Stimulated activated CD8-positive, alpha-beta memory T cell treated with anti-CD3 and anti-CD28 coated beads, Interleukin-4, amount 100 ng/mL, for 24 hours (primary cell): Measurements from ENCODE around the gene CSN3.
"Not testable (repeated sequence)": the region's sequence is repeated elsewhere in the genome, so short reads cannot be mapped to it uniquely, and the experiment has no call there.

Source experiments
- DNase-seq: peaks from one replicate; pipeline ENCODE4 v3.0.0-alpha.2; 2020; ENCODE audit warnings: low read depth

Gene CSN3, protein sequence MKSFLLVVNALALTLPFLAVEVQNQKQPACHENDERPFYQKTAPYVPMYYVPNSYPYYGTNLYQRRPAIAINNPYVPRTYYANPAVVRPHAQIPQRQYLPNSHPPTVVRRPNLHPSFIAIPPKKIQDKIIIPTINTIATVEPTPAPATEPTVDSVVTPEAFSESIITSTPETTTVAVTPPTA

DNA sequence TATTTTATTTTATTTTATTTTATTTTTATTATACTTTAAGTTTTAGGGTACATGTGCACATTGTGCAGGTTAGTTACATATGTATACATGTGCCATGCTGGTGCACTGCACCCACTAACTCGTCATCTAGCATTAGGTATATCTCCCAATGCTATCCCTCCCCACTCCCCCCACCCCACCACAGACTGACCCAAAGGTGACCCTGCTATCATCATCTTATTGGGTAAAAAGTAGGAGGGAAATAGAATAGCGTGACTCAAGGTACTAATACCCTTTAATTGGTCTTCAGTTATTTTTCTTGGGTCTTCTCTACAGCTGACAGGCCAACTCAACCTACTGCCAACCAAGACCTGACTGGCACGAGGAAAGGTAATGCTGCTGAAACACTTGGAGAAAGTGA, at the start of gene CSN3:
Gene CSN3, plus strand, starts transcription at position 301 of the 400 bp plus-strand sequence. CDS start 2,223 bp downstream, outside the sequence.
- not testable (repeated sequence) for DNase-seq

DNA sequence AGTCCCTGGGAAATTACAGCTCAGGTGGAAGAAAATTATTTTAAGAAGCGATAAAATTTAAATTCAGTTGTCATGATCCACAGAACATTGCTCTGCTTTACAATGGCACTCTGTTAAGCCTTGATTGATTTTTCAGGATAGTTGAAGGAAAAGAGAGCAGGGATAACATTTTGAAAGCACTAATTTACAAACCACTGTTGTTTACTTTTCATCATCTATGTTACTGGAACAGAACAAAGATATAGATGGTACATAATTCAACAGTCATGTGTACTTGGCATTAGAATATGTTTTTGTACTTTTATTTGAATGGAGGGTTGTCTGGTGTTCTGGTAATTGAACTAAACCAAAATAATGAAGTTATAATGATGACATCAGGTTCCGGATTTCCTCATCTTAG, 49.5 kb upstream of the CSN3 start:
- no peak for DNase-seq

DNA sequence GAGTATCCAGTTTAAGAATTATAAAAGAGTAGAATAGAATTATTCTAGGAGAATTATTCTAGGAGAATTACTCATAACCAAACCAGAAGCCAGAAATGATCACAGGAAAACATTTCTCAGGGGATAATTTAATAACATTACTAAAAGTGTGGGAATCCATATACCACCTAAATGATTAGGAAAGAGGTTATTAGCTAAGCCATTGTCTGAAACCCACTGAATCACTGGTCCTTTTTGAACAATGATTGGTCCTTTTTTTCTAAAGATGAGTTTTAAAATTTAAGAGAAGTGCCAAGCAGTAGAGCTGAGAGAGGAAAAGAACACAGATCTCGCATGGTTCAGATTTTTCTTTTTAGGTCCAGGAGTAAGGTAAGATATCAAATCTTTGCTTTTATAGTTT, 47.0 kb upstream of the CSN3 start, which contains the start of gene ODAM:
Gene ODAM, plus strand, starts transcription at position 301 of the 400 bp plus-strand sequence. CDS start 819 bp downstream, outside the sequence.
- DNase-seq: no peak

DNA sequence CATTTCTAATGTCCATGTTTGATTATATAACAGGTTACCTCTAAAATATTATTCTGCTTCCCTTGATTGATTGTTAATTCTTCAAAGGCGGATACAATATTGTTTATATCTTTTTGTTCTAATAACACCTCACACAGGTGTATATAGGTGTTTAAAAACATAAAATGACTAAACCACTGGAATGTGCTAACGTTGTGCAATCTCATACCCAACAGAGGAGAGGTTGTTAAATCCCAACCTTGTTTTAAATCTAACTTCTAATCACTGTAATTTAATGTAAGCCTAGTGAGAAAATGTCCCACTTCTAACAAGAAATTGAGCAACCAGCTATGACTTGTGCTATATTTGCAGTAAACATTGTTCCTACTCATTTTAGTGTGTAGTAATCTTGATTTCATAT, 45.5 kb upstream of the CSN3 start:
- no peak for DNase-seq

DNA sequence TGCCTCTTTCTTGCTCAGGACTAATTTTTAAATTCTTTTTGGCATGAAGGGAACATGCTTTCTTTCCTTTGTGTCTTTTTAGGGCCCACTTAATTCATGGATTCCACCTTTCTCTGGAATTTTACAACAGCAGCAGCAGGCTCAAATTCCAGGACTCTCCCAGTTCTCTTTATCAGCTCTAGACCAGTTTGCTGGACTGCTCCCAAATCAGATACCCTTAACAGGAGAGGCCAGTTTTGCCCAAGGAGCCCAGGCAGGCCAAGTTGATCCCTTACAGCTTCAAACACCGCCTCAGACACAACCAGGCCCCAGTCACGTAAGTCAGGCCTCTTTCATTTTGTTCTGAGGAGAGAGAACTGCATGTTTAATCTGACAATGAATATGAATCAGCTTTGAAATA, 44.6 kb upstream of the CSN3 start:
- no peak for DNase-seq

DNA sequence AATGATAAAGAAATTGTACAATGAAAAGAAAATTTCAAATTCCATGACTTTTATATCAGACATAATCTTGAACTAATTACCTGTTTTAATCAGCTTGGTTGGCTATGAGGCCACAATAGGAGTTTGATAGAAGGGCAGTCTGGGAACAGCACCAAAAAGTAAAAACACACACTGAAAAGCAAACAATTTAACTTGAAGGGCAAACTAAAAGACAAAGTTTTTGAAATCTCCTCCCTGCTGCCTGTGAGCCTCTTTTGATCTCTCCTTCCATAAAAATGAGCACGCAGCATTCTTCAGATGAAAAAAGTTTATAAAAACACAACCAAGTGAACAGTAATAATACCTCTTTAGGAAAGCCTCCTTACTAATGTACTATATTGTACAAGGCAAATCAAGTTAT, 38.8 kb upstream of the CSN3 start:
- DNase-seq: no peak

DNA sequence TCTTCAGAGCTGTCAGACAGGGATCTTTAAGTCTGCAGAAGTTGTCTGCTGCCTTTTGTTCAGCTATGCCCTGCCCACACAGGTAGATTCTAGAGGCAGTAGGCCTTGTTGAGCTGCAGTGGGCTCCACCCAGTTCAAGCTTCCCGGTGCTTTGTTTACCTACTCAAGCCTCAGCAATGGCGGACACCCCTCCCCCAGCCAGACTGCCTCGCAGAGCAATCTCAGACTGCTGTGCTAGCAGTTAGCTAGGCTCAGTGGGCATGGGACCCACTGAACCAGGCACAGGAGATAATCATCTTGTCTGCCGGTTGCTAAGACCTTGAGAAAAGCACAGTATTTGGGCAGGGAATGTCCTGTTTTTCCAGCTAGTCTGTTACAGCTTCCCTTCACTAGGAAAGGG, 29.6 kb upstream of the CSN3 start:
- not testable (repeated sequence) for DNase-seq

DNA sequence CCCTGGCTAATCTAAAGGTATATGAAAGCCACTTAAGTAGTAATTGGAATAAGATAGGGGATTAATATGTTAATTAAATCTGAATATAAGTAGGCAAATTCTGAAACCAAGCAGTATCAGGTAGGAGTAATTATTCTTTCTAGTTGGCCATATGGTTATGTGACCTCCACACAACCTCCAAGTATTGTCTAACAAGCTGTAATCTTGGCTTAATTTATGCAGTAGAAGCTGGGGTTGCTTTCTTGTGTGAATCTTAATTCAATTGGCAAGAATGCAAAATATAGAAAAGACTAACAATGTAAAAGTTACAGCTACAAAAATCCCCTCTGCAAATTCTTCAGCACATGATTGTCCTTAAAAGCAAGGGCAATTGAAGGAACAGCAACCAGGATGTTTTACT, 26.3 kb upstream of the CSN3 start:
- not testable (repeated sequence) for DNase-seq

DNA sequence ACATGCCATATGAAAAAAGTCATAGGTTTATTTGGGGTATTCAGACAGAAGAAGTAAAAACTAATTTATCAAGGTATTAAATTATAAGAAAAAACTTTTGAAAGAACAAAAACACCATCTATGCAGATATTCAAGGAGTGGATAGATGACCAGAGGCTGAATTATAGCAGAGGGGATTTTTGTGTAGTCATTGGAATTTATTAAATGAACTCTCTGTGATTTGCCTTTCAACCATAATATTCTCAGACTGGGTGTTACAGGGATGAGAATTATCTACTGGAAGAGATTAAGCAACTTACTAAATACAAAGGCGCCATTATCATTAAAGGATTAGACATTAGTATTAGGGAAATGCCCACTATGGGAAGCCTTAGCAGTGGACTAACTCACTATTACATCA, 25.8 kb upstream of the CSN3 start:
- not testable (repeated sequence) for DNase-seq

DNA sequence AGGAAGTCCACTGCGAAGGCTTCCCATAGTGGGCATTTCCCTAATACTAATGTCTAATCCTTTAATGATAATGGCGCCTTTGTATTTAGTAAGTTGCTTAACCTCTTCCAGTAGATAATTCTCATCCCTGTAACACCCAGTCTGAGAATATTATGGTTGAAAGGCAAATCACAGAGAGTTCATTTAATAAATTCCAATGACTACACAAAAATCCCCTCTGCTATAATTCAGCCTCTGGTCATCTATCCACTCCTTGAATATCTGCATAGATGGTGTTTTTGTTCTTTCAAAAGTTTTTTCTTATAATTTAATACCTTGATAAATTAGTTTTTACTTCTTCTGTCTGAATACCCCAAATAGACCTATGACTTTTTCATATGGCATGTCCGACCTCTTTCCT, 21.0 kb upstream of the CSN3 start:
- DNase-seq: not testable (repeated sequence)

DNA sequence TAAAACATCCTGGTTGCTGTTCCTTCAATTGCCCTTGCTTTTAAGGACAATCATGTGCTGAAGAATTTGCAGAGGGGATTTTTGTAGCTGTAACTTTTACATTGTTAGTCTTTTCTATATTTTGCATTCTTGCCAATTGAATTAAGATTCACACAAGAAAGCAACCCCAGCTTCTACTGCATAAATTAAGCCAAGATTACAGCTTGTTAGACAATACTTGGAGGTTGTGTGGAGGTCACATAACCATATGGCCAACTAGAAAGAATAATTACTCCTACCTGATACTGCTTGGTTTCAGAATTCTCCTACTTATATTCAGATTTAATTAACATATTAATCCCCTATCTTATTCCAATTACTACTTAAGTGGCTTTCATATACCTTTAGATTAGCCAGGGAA, 20.6 kb upstream of the CSN3 start:
- DNase-seq: not testable (repeated sequence)

DNA sequence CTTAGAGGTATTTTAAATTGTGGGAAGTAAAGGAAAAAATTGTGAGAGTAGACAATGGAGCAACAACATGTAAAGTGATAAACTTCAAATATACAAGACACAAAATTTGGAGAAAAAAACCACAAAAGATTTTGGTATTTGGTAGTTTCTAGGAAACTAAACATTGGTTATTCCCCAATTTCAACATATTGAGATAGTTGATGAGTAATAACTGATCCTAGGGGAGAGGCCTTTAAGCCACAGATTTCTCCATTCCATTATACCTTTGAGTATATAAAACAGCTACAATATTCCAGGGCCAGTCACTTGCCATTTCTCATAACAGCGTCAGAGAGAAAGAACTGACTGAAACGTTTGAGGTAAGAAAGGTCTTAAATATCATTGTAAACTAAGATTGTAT, 16.6 kb upstream of the CSN3 start, which contains the start of gene FDCSP:
Gene FDCSP, plus strand, starts transcription at position 301 of the 400 bp plus-strand sequence. CDS start 5,071 bp downstream, outside the sequence.
- no peak for DNase-seq

DNA sequence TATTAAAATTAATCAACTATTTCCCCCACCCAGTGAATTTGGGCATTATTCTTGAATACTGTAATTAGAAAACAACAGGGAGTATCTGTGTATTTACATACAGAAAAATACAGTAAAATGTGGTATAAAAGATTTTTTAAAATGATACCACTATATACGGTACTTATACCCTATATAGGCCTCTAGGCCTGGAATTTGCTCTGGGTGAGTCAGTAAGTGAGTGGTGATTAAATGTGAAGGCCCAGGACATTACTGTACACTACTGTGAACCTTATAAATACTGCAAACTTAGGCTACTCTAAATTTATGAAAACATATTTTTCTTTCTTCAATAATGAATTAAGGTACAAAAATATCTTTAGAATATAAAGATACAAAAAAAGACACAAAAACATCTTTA, 6.3 kb upstream of the CSN3 start:
- no peak for DNase-seq

DNA sequence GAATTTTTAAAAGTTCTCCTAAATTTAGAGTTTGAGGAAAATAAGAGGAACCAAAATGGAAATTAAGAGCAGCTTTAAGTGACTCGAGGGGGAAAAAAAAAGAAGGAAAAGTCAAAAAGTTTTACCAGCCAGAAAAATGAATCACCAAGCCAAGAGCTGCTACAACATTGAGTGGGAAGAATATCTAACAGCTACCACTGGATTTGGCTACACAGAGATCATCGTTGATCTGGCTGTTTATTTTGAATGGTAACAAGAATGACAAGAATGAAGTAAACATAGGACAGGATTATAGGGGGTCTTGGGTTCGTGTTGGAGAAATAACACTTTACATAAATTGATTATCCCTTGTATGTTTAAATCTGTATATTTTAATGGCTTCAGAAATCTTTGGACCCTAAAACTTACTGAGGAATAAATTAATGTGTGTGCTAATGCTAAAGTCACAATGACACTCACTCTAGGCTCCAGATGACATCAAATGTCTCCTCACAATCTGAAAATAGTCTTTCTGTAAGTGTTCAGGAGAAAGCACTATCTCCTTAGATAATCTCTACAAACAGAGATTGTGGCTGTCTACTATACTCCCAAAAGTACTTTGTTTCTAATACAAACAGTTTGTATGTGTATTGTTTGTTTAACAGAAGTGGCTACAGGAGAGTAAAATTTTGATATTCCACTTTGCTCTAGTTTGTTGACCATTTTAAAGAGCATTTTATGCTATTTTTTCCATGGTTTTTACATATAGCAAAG, 3.1 kb upstream of the CSN3 start:
- DNase-seq: no peak

DNA sequence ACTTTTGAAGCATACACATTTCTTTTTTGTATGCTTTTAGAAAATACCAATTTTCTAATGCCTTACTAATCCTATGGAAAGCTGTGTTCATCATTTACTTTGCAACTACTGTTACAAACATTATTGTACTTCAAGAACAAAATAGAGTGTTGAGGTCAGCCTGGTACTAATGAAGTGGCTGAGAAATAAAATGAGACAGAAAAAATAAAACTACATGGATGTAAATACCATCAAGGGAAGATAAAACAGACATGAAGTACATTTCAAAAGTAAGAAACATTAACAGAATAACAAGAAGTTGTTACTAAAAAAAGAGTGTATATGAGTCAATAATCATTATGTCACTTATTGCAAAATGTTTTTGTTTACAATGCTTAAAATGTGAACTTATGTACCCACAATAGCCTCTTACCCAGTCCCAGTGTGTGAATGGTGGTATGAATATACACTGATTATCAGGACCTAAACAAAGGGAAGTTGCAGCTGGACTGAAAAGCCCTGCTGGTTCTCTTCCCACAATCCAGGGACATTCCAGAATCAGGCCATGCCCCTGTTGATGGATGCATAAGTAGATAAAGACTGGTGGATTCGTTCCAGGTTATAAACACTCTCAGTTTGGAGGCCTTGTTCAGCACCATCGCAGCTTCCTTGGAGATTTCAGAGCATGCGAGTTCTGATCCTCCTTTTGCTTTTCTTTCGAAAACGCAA, 2.4 kb upstream of the CSN3 start:
- DNase-seq: no peak

DNA sequence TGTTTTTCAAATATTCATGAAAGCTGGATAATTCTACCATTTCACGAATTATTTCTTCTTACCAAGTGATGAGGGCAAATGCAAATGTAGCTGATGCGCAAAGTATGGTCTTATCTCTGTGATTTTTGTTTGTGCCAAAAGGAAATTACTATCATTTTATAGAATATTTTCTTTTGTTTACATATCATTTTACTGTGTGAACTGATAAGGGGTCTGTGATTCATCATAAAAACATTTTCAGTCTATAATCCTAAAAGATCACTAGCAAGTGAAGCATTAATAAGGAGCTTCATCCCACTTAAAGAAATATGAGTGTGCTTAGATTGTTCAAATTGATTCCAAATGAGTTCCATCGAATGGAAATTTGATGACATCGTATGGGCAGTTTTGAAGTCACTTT, 694 bp downstream of the CSN3 start:
- no peak for DNase-seq

DNA sequence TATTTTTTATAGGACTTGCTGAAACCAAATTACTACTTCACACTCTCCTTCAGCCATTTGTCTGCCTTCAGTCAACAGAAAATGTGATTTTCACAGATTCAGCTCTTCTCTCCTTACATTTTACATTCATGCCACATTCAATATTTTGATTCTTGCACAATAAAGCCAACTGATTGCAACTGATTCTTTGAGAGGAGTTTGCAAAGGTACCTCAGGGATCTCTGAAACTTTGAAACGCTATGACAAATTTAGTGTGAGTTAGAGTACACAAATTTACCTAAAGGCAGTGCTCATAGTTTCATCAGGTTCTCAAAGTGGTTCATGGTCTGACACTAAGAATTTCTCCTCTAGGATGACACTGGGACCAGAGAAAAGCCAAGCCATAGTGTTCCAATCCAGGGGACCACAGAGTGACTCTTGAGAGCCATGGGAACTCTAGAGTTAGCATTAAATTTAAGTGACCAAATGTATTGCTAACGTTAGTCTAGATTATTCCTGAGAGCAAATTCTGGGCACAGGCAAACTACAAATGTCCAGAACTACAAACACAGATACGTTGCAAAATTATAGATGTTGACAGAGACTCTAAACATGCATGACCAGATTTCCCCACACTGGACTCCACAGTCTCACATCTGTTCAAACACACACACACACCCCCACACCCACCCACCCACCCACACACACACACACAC, 9.0 kb downstream of the CSN3 start:
- no peak for DNase-seq

DNA sequence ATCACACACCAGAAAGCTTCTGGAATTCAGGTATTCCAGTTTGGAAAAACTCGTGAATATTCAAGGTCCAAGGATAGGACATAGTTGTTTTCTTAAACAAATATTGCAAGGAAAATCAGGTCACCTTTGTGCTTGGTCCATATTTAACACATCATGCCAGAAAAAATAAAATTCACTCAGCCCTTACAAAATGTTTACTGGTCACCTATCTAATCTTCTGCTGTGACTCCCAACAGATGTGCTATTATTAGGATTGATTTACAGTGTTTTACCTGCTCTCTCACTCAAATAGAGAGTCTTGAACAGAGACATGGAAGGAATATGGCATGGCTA, 9.5 kb downstream of the CSN3 start:
- no peak for DNase-seq

DNA sequence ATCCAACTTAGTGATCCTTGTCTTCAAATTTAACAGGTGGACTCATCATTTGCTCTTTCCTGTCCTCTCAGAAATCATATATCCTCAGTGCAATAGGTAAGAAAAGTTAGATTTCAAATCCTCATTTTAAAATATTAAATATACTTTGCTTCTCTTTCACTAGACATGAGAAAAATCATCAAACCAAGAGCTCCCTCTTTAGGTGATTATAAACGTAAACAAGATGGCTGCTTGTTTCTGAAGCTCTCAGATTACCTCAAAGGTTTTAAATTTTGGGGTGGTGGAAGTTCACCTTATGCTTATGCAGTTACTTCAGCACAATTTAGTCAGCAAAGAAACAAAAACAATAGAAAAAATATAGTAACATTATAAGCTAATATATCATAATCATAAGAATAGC, 27.3 kb downstream of the CSN3 start:
- DNase-seq: no peak

DNA sequence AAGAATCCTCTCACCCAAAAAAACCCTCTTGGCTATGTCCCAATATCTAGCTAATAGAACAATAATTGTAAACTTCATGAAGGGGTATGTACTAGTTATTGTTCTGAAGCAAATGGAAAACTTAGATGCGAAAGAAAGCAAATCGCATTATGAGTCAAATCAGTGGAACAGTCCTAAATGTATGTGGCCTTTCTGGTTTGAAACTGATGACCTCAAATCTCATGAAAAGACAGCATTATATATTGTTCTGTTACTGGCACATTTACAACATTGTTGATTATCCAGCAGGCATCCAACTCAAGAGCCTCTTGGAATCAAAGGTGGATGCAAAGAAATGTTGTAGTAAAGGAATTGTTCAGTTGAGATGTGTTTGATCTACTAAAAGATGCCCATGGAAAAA, 34.7 kb downstream of the CSN3 start:
- DNase-seq: no peak

DNA sequence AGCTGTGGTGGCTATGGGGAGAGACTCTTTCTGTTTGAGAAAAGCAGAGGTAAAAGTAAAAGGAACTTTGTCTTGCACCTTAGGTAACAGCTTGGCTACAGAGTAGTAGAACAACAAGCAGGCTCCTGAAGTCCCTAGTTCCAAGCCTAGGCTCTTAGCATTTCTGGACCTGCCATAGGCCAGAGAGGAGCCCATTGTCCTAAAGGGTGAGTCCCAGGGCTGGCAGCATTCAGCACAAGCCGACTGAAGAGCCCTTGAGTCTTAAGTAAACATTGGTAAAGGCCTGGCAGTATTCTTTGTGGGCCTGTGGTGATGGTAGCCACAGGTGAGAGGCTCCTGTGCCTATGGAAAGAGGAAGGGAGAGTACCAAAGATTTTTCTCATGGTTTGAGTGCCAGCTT, 38.2 kb downstream of the CSN3 start:
- no peak for DNase-seq

DNA sequence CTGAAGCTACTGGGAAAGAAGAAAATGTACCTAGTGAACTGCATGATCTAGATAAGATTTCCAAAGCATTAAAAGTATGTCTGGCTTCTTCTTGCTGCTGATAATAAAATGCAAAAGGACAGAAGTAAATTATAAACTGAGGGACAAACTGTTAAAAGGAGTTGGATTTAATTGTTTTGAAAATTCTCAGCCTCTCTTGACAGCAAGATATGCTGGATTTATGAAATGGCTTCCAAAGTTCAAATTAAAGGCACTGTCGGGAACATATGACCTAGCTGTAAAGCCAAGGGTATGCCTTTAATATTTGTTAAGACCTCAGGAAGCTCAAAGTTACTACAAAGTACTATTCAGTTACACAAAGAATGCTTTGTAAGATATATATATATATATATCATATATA, 46.3 kb downstream of the CSN3 start:
- DNase-seq: no peak

DNA sequence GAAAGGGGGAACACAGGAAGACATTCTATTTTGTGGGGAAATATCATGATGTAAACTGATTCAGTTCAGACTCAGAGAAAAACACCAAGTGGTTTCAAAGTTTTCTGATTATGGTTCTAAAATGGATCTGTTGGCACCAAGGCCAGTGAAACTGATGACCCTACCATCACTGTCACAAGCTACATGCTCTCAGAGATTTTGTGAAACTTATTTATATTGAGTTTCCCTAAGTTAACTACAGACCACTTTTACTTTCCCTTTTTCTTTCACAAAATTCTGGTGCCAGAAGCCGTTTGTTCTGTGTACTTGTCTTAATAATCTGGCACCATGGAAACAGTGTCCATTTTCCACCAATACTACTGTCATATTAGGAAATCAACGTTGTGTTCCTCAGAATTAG, 48.9 kb downstream of the CSN3 start:
- no peak for DNase-seq
